ENCODE data around the gene EPHB2.

- no peak for TF ChIP-seq CTCF (IDR thresholded peaks at IDR 0.05)
- no peak for TF ChIP-seq POLR2A (IDR thresholded peaks at IDR 0.05)
Measured at GRCh38 chr1:22749919-22750684, 39.5 kb downstream of the EPHB2 start.
